Stimulated activated CD8-positive, alpha-beta memory T cell treated with anti-CD3 and anti-CD28 coated beads, Interleukin-2, amount 100 ng/mL, for 48 hours (primary cell): Measurements from ENCODE around the gene IQSEC1.

Source experiments
- DNase-seq, 2 donors: peaks; one replicate each; pipeline ENCODE4 v3.0.0-alpha.2; 2020; ENCODE audit warnings: low read depth in 2 of 2

Gene IQSEC1

GRCh38 chr3:13107661-13108060, 34.4 kb upstream of the IQSEC1 start:
- no peak for DNase-seq

DNA sequence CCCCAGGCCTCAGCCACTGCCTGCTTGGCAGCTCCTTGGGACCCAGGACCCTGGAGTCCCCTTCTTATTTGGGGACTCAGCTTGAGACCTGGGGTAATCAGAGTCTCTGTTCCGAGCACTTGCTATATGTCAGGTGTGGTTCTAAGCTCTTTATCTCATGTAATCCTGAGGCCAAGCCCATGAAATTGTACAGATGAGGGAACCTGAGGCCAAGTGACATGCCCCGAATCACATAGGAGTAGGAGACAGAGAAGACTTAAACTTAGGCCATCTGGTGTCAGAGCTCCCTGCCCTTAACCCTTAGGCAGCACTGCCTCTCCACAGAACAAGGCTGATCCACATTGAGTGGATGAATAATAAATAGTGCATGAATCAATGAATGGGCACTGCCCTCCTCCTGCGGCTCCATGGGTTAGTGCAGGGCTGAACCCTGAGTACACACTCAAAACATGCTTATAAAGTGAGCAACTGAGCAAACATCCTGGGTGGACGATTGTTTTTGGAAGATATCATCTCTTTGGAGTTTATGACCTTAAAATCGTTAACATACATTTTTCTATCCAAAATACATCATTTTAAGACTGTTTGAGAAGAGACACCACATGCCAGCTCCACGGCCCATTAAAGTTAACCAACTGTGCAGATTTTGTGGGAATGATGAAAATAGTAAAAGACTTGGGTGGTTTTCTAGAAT, 33.2 kb upstream of the IQSEC1 start:
- no peak for DNase-seq

GRCh38 chr3:13105896-13106250, 32.6 kb upstream of the IQSEC1 start:
- no peak for DNase-seq

GRCh38 chr3:13105181-13105895, 32.1 kb upstream of the IQSEC1 start:
- DNase-seq, result no peak

DNA sequence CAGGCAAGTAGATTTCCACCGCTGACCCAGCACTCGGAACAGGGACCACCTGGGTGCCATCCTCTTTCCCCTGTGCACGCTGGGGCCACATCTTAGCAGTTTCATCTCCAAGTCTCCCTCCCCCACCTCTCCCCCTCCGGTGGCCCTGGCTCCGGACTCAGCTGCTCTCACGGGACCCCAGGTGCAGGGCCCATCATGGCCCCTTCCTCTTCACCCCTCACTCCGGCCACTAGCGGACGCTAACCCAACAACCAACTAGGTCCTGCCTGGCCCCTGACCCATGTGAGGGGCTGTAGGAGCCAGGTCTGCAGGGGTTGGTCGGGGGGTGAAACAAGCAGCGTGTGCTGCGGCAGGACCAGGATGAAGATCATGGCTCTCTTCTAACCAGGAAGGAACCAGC, 31.3 kb upstream of the IQSEC1 start:
- no peak for DNase-seq

DNA sequence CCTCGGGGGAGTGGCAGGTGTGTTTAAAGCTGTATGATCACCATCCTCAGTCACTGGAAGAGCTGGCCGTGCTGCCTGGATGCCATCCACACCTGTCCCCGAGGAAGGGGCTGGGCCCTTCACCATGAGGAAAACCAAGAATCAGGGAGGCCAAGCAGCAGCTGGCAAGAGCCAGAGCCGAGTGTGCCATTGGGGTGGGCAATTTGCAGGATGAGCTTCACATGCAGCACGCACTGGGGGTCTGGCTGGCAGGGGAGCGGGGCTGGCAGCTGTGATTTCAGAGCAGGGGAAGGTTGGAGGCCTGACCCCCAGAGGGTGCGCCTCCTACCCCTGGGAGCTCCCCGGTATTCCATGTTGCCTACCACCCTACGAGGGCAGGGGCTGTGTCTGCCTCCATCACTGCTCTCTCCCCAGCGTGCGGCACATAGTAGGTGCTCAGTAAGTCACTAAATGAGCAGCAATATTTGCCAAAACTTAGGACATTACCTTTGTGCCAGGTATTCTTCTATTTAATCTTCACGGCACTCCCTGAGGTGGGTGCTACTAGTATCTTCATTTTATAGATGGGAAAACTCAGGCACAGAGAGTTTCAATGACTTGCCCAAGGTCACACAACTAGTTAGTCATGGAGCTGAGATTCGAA, 30.3 kb upstream of the IQSEC1 start:
- no peak for DNase-seq

DNA sequence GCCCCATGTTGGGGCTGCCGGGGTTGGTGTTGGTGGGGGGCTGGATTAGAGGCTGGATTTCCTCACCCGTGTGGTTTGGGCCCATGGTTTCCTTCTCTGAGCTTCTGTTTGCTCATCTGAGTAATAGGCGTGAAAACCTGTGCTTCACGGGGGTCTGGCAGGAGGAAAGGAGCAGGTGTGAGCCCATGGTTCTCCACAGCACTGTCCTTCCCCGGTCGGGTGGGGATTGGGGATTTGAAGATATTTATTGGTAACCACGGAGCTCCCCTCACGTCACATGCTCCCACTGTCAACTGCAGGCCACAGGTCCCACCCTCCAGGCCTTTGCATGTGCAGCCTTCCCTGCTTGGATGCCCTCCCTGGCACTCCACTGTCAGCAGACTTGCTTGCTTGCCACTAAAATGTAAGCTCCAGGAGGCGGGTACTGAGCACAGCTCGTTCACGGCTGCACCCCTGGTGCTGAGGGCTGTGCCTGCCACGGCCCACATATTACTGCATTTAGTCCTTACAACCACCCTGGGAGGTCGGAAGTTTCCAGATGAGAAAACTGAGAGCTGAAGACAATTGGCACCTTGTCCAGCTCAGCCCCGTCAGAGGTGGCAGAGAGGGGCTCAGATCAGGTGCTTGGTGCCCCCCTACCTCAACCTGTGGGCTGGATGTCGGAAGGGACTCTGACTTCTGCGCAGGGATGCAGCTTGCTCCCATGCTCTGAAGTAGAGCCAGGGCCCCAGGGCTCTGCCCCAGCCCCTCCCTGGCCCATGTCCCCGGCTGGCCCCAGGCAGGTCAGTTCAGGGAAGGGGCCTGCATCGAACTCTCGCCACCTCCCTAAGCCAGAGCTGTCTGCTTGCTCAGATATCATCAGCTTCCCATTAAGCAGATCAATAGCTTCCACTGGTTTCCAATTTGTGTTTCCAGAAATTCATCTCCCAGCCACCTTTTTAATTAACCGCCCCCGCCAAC, 29.4 kb upstream of the IQSEC1 start:
- no peak for DNase-seq

GRCh38 chr3:13099707-13100106, 26.5 kb upstream of the IQSEC1 start:
- no peak for DNase-seq

- DNase-seq, result no peak
Observed at GRCh38 chr3:13098192-13098988, 25.2 kb upstream of the IQSEC1 start.

- no peak for DNase-seq
Observed at GRCh38 chr3:13096356-13096755, 23.1 kb upstream of the IQSEC1 start.

DNA sequence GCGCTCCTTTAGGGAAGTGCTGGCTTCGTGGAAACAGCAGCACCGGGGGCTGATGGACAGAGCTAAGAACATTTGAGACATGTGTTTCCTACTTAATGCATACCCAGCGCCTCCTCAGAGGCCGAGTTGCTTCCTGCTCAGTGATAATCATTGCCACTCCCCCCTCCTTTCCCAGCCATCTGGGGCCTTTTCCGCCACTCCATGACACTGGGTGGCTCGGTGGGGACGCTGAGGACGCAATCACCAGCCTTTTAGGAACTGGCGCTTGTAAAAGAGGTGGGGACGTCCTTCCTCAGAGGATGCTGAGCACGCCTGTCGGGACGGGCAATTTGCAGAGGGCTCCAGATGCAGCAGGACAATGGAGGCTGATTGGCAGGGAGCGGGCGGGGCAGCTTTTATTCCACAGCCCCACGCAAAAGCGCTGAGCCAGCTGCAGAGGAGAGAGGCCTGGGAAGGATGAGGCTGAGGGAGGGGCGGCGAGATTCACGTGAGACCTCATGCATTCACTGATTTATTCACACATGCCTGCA, 22.2 kb upstream of the IQSEC1 start:
- DNase-seq, result no peak

DNA sequence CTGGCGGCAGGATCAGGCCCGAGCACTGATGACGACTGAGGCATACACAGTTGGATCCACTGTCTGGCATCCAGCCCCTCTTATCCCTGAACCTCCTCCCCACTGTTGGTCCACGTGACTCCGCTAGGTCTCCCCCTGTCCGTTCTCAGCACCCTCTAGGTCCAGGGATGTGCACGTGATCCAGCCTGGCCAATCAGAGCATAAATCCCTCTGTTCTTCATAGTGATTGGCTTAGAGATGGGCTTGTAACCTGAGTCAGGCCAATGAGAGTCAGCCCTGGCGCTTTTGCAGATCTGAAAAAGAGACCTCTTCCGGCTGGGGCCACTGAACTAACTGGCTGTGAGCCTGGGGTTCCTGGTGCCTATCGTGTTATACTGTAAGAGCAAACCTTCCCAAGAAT, 20.5 kb upstream of the IQSEC1 start:
- DNase-seq, result no peak

DNA sequence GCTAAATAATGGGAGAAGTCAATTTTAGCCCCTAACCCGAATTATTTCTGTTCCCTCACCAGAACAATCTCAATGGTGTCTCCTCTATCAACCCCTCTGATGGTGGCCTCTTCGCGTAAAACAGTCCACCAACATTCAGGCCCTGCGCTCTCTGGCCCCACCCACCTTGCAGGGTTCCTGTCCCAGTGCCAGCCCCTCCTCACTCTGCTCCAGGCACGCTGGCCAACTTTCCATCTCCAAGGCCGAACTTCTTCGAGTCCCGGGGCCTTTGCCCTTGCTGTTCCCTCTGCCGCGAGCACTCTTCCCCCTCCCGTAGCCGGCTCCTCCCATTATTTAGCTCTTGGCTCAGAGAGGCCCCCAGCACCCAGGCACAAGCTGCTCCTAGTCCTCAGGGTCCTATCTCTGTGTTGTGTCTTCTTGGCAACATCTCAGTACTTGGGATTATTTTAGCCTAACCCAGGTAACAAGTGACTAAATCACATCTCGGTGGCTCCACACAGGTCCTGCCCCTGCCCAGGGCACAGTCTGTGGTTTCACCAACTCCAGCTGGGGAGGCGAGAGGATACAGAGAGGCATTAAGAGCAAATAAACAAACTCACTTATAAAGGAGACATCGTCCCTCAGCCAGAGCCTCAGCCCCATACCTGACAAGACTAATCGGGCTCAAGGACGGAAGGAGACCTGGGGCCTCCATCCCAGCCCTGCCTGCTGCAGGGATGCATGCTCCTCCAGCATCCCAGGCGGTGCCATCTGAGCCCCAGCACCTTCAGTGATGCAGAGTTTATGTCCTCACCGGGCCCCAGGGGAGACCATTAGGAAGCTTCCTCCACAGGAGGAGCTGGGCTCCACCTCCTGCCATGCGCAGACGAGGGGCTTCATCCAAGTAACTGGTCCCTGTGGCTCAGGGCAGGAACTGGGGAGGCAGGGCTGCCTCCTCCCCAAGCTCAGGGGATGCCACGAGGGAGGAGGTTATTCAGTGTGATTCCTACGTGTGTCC, 19.7 kb upstream of the IQSEC1 start:
- no peak for DNase-seq

DNA sequence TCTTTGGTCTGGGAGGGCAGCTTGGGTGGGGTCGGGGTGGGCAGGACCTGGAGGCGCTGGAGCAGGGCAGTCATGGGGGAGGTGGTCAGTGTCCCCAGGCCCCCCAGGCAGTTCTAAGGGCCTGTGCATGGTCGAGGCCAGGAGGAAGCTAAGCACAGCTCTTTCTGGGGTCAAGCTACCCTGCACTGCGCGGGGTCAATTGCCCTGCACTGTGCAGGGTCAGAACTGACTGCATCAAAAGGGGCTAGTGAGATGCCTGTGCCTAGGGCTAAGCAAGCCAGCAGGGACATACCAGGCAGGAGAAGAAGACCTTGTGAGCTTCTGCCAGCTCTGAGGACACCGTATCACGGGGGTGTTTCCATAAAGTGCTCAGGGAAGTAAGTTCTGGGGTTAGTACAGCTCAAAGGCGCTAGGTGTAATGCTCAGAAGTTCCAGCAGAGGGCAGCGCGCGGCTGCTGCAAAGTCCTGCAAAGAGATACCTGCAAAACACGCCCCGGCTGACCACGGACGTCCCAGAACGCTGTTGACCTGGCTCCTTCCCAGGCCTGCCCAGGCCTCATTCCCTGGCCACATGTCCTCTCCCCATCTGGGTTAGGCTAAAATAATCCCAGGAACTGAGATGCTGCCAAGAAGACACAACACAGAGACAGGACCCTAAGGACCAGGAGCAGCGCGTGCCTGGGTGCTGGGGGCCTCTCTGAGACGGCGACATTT, 18.8 kb upstream of the IQSEC1 start:
- DNase-seq, result peak; percentile 58 to 68

- no peak for DNase-seq
Observed at GRCh38 chr3:13088028-13089006, 15.1 kb upstream of the IQSEC1 start.

GRCh38 chr3:13087320-13087990, 14.2 kb upstream of the IQSEC1 start:
- DNase-seq, result no peak

DNA sequence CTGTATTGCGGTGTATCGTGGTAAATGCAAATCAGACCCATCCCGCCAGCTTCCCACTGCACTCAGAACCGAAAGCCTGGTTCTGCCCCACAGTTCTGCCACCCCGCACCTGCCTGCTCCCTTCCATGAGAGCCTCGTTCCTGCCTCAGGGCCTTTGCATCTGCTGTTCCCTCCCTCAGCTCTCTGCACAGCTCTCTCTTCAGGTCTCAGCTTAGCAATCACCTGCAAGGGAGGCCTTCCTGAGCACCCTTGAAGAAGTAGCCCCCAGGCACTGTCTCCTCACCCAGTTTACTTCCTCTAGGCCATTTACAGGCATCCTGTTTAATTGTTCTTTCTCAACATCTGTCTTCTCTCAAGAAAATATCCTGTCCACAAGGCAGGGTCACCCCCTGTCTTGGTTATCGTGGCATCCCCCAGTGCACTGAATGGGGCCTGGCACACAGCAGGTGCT, 13.3 kb upstream of the IQSEC1 start:
- no peak for DNase-seq
